ENCODE data around the gene DHDH.
"Not testable (repeated sequence)": the region's sequence is repeated elsewhere in the genome, so short reads cannot be mapped to it uniquely, and the experiment has no call there.

Gene DHDH

DNA sequence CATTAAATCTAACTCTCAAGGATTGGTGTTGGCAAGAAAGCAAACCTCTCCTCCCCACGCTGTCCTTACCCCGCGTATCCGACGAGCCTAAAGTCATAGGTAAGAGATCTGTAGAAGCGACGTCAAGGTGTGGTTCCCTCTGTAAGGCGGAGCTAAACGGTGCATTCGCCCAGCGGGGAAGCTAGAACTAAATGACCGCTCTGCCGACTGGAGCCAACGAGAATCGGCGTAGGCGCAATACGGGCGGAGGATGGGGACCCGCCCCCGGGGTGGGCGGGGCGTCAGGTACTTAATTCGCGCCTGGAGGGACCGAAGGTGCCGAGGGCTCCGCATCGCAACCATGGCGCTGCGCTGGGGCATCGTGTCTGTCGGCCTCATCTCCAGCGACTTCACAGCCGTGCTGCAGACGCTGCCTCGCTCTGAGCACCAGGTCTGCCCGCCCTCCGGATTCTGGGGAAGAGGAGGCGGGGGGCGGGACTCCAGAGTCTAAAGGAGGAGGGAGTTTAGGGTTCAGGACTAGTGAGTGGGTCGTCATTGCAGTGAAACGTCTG lies at the start of gene DHDH:
DHDH (plus strand) TSS at position 318 of the 551 bp plus-strand sequence; CDS start at position 341, 23 bp downstream.
- DNase-seq (ENCODE audit: low spot score) (peak; percentile 8), FAIRE-seq (no peak)

DNA sequence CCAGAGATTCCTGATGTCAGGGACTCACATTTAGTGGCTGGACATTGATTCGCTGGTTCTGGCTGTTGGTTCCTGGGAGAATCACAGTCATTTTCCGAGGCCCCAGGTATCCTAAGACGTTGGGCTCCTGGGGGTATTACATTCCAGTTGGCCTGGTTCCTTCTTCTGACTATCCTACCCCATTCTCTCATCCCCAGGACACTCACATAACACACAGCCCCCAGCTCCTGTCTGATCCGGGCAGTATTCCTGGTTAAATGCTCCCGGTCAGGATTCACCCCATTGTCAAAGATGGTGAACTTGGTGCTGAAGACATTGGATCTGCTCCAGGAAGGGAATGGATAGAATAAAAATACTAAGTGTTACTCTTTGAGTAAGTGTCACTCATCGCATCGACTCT lies 49.8 kb upstream of the DHDH start:
- no peak for DNase-seq (ENCODE audit: low spot score)
- no peak for FAIRE-seq

DNA sequence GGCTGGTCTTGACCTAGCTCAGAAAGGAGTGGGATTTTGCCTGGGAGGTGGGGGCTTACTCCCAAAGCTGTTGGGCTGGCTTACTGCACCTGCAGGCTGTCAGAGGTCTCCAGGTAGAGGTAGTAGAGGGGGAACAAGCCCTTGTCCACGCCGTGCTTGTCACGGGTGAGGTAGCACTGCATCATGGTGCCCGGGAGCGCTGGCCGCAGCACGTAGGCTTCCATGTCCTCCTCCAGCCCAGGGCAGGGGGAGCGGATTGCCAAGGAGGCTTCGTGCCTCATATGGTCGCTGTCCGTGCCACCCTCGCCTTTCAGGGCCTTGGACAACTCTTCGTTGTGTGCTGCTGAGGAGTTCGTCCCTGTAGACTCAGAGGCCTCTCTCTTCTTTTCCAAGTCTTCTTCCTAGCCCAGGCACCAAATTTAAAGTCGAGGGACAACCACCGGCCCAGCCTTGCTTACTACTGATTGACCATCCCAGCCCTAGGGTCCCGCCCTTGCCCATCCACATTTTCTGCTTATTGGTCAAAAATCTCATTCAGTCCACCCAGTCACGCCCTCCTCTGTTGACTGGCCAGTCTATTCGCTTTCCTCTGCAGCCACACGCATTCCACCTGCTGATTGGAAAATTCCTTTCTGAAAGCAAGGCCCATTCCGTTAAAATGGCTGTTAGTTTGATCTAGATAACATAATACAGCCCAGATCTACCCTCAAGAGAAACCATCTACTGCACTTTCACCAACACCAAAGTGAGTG lies 45.5 kb upstream of the DHDH start:
- DNase-seq (ENCODE audit: low spot score): no peak
- FAIRE-seq: no peak

DNA sequence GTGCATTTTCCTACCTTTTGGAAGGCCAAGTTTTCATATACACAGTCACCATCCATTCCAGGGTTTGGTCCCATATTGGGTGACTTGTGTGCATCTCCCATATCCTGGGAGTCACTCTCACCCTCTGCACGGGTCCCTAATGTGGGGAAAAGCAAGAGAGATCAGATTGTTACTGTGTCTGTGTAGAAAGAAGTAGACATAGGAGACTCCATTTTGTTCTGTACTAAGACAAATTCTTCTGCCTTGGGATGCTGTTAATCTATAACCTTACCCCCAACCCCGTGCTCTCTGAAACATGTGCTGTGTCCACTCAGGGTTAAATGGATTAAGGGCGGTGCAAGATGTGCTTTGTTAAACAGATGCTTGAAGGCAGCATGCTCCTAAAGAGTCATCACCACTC lies 44.0 kb upstream of the DHDH start:
- FAIRE-seq; DNase-seq (ENCODE audit: low spot score): not testable (repeated sequence)

DNA sequence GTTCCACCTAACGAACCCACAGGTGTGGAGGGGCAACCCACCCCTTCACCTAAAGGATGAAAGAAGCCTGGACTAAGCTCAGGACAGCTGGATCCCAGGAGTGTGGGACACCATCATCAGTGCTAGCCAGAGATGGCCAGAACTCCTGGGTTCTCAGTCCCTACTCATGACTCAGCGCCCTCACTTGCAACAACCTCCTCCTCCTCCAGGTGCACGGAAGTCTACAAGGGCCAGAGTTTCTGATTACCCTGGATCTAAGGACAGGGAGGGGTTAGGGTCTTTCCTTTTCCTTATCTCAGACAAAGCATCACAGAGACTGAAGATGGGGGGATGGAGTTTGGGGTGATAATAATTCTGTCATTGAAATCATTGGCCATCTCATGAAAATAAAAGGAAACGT lies 42.9 kb upstream of the DHDH start:
- no peak for FAIRE-seq
- DNase-seq (ENCODE audit: low spot score): no peak

DNA sequence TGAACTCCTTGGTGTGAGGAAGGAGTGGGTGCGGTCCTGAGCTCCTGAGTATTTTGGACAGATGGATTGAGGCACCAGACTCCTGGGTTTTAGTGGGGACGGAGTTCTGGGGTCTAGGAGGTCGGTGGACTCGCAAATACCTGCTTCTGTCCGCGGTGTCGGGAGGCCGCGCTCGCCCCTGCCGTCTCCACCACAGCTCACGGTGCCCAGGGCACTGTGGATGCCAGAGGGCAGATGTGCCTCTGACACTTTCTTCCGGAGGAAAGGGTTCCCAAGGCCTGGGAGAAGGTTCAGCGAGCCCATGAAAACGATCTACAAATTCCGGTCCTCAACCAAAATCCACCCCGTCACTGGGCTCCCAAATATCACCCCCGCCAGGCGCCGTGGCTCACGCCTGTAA lies 38.3 kb upstream of the DHDH start:
- FAIRE-seq (no peak), DNase-seq (ENCODE audit: low spot score) (no peak)

DNA sequence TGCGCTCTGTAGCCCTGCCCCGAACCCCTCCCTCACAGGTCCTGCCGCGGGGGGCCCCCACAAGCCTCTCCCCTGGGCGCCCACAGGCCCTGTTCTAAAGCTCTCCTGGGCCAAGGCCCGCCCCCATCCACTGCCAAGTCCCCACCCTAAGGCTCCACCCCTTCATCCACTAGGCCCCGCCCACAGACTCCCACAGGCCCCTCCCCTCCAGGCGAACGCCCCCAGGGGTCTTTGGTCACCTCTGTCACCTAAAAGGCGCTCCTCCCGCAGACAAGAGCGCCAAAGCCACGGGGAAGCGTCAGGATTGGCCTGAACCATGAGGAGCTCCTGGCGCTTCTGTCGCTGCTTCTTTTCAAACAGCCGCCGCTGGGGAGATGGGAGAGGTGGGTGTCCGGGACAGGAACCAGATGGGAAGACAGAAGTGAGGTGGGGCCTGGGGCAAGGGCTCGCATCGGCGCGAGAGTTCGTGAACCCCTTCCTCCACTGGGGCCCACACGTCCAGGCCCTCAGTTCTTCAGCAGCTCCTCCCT lies 37.2 kb upstream of the DHDH start:
- DNase-seq (ENCODE audit: low spot score) (no peak), FAIRE-seq (no peak)

DNA sequence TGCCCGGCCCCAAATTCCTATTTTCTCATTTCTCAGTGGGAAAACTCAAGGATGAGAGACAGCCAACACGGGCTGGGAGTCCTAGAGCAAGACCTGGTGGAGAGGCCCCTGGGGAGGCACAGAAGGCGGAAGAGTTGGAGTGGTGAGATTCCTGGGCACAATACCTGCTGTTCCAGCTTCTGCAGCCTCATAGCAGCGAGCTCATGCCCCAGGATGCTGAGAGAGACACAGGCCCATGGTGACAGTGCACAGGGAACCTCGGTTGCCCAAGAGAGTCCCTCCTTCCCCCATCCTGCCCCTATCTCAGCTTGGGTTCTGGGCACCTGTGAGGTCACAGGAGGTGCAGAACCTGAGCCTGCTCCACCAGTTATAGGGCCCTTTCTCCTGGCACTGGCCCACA lies 36.3 kb upstream of the DHDH start:
- DNase-seq (ENCODE audit: low spot score) (no peak), FAIRE-seq (no peak)

DNA sequence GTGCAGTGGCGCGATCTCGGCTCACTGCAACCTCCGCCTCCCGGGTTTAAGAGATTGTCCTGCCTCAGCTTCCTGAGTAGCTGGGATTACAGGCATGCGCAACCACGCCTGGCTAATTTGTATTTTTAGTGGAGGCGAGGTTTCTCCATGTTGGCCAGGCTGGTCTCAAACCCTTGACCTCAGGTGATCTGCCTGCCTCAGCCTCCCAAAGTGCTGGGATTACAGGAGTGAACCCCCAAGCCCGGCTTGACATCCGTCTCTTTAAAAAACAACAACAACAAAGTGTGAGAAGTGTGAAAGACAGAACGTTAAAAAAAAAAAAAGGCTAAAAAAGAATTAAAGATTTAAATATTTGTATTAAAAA lies 34.1 kb upstream of the DHDH start:
- not testable (repeated sequence) for FAIRE-seq

DNA sequence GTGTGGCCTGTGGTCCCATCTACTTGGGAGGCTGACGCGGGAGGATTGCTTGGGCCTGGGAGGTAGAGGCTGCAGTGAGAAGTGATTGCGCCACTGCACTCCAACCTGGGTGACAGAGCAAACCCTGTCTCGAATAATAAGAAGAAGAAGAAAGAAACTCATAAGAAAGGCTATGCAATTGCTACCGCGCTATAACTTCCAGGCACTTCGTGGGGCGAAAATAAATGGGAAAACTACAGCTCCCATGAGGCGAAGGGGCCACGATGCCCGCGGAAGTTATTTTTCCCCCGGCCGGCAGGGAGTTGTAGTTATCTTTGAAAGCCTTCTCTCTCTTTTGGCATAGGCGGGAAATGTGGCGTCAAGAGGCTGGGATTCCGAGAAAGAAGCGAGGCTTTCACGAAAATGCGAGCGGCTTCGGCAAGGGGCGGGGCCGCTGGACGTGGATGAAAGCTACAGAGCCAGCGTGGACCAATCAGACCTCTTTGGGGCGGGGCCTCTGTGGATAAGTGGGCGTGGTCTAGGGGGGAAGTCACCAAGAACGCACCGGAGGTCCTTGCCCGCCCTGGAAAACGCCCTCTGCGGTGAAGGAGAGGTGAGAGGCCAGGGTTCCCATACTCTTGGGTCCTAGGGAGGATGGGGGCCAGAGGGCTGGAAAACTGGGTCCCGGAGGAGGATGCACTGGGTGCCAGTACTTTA lies 33.6 kb upstream of the DHDH start, which contains the start of gene NUCB1:
NUCB1 (plus strand) TSS at position 532 of the 696 bp plus-strand sequence. CDS start 485 bp downstream, outside the sequence.
- DNase-seq (ENCODE audit: low spot score) (peak; percentile 91), FAIRE-seq (peak; percentile 91)

More for the DNA sequence above, 34.1 kb upstream of the DHDH start:
- DNase-seq (ENCODE audit: low spot score): not testable (repeated sequence)

DNA sequence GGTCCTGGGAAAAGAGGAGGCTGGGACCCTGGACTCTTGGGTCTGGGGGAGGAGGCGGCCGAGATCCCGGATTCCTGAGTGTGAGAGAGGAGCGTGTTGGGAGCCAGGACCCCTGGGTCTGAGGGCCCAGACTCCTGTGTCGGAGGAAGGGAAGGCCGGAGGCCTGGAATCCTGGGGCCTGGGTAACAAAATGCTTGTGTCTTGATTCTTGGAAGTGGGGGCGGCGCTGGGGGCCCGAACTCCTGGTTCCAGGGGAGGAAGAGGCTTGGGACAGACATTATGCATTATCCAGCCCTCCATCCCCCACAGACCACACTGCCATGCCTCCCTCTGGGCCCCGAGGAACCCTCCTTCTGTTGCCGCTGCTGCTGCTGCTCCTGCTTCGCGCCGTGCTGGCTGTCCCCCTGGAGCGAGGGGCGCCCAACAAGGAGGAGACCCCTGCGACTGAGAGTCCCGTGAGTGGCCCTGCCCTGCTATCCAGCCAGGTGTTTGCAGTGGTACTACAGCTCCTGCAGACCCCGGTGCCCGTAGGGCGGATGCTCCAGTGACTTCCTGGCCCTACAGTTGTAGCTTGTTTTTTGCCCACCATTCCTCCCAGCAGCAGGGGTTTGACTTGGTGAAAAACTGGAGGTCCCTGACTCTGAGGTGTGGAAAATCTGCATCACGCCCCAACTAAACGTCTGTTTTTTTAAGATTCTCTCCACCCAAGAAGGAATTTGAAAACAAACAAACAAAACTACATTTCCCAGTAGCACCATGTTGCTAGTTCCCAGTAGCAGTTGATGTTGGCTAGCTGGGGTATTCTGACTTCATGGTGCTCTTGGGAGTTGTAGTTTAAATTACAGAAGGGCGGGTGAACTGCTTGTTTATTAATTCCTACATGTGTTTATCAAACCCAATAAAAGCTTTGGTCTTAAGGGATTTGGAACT lies 32.8 kb upstream of the DHDH start:
- DNase-seq (ENCODE audit: low spot score) (peak; percentile 5), FAIRE-seq (no peak)

DNA sequence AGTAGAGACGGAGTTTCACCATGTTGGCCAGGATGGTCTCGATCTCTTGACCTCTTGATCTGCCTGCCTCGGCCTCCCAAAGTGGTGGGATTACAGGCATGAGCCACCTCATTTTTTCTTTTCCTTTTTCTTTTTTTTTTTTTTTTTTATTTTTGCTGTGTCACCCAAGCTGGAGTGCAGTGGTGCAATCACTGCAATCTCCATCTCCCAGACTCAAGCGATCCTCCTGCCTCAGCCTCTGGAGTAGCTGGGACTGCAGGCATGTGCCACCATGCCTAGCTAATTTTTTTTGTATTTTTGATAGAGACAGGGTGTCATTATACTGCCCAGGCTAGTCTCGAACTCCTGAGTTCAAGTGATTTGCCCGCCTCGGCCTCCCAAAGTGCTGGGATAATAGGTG lies 31.2 kb upstream of the DHDH start:
- not testable (repeated sequence) for DNase-seq (ENCODE audit: low spot score); FAIRE-seq

DNA sequence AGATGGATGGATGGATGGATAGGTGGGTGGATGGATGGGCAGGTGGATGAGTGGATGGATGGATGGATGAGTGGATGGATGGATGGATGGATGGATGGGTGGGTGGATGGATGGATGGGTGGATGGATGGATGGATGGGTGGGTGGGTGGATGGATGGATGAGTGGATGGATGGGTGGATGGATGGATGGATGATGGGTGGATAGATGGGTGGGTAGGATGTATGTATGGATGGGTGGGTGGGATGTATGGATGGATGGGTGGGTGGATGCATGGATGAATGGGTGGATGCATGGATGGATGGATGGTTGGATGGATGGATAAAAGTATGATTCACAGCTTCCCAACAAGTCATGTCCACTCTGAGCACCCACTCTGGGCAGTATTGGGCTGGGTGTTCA lies 29.7 kb upstream of the DHDH start:
- not testable (repeated sequence) for DNase-seq (ENCODE audit: low spot score); FAIRE-seq

DNA sequence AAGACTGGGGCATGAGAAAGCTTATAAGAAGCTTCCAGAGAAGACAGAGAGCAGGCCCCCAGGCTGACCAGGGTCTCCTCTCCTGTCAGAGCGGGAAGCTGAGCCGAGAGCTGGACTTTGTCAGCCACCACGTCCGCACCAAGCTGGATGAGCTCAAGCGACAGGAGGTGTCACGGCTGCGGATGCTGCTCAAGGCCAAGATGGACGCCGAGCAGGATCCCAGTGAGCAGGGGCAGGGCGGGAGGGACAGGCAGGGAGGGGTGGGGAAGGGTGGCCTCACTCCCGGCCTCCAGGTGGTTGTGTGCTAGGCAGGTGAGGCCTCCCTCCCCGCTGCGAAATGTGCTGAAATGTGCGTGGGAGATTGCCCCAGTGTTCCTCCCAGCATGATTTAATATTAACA lies 27.8 kb upstream of the DHDH start:
- FAIRE-seq: no peak
- no peak for DNase-seq (ENCODE audit: low spot score)

DNA sequence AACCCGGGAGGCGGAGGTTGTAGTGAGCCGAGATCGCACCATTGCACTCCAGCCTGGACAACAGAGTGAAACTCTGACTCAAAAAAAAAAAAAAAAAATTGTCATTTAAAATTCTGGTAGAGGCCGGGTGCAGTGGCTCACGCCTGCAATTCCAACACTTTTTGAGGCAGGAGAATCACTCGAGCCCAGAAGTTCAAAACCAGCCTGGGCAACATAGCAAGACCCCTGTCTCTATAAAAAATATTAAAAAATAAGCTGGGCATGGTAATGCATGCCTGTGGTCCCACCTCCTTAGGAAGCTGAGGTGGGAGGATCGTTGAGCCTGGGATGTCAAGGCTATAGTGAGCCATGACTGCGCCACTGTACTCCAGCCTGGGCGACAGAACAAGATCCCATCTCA lies 27.2 kb upstream of the DHDH start:
- DNase-seq (ENCODE audit: low spot score): no peak
- no peak for FAIRE-seq

DNA sequence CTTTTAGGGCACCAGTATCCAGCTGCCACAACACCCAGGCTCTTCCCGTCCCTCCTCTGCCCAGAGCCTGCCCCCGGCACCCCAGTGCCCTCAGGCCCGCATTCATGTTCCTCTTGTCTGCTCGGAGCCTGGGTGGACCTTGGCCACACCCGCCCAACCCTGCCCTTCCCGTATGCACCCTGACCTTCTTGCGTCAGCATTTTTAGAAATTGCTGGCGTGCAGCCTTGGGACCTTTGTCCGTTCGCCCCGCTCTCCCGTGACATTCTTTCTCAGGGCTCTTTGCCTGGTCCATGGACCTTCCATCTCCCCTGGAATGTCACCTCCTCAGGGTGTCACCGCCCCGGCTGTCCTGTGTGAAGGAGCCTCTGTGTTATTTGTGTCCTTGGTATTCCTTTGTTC lies 25.8 kb upstream of the DHDH start:
- FAIRE-seq: no peak
- no peak for DNase-seq (ENCODE audit: low spot score)

DNA sequence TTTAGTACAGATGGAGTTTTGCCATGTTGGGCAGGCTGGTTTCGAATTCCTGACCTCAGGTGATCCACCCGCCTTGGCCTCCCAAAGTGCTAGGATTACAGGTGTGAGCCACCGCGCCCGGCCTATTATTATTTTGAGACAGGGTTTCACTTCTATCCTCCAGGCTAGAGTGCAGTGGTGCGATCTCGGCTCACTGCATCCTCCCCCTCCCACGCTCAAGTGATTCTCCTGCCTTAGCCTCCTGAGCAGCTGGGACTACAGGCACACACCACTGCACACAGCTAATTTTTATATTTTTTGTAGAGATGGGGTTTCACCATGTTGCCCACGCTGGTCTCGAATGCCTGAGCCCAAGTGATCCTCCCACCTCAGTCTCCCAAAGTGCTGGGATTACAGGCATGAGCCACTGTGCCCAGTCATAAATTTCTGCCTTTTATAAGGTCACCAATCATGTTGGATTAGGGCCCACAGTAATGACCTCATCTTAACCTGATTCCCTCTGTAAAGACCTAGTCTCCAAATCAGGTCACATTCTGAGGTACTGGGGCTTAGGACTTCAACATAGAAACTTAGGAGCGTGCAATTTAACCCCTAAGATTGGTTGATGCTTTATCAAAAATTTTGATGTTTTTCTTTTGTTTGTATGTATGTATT lies 23.9 kb upstream of the DHDH start:
- not testable (repeated sequence) for DNase-seq (ENCODE audit: low spot score); FAIRE-seq

DNA sequence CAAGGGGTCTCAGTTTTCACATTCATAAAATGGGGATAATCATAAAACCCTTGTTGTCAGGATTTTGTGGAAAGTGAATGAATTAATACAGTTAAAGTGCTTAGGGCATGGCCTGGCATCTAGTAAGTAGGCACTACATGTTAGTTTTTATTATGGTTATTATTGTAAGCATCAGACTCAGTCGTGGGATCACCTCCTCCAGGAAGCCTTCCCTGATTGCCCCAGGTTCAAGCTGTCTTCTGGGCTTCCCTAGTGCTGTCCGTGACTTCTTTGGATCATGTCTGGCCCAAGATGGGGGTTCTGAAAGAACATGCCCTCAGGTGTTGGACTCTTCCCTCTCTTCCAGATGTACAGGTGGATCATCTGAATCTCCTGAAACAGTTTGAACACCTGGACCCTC lies 22.7 kb upstream of the DHDH start:
- FAIRE-seq (no peak), DNase-seq (ENCODE audit: low spot score) (no peak)

DNA sequence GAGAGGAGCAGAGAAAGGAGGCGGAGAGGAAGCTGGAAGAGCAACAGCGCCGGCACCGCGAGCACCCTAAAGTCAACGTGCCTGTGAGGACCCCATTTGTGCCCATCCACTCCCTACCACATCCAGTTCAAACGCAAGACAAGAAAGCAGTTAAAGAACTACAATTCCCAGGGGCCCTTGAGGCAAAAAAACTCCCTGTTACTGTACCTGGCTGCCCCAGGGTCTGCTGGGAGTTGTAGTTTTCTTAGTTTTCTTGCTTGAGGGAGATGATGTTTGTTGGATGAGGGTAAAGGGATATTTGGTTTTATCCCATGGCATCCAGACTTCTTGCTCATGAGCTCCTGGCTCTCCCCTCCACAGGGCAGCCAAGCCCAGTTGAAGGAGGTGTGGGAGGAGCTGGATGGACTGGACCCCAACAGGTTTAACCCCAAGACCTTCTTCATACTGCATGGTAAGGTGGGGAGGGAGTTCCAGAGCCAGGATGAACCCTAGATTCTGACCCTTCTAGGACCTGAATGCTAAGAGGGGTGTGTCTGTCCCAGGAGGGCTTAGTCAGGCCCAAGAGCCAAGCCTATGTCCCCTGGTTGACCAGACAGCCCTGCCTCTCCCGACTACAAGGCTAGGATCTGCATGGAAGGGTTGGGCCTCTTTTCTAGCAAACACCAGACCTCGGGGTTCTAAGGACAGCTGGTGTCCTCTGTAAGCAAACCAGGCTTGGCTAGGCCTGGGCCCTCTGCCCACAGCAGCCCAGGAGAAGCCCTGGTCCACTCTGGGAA lies 20.2 kb upstream of the DHDH start:
- DNase-seq (ENCODE audit: low spot score) (no peak), FAIRE-seq (no peak)

DNA sequence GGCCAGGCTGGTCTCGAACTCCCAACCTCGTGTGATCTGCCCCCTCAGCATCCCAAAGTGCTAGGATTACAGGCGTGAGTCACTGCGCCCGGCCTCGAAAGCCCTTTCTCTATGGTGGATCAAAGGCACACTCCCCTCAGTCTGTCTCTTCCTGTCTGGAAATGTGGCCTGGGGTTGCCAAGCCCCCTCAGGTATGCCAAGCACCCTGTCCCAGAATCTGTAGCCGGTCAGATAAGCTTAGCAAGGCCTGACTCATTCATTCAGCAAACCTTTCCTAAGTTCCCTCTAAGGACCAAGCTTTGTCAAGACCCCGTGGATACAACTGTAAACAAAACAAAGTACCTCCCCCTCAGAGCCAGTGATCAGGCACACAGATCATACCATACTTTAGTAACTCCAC lies 19.3 kb upstream of the DHDH start:
- no peak for FAIRE-seq
- DNase-seq (ENCODE audit: low spot score): no peak

Data from RCC 7860 (cell line).